Endothelial cell of umbilical vein (primary cell): ENCODE measurements around the gene TFB2M. TPM values are rescaled to one million over a fixed set of nuclear protein-coding genes. Genes with fewer than 3 reads are reported as not detected.

ENCODE experiments used
- BruUV-seq: library from RNA; stranded (reverse); fragments of 400-500 nt; replicated peaks from 2 replicates; lab custom pipeline; 2021; lab: Mats Ljungman, UMichigan
- CTCF ChIA-PET: fragments of 300-600, 350-600 bp; sonication (Branson Sonifier 250); formaldehyde crosslinking; loops from one replicate; lab custom pipeline; 2021; ENCODE audit warnings: antibody characterized with exemption, inconsistent platforms; lab: Charles Lee
- POLR2A ChIA-PET: fragments of 300-600, 350-600 bp; sonication (Branson Sonifier 250); formaldehyde crosslinking; loops from one replicate; lab custom pipeline; 2021; ENCODE audit warnings: antibody characterized with exemption, inconsistent platforms; lab: Charles Lee
- DNase-seq: peaks from one replicate; pipeline ENCODE4 v3.0.0-alpha.2; 2011; ENCODE audit warnings: low read depth, low spot score
- FAIRE-seq: peaks from 2 replicates; lab custom pipeline; 2011; peaks lifted over from hg19 to GRCh38; lab: Jason Lieb, UNC
- H2AFZ ChIP-seq: 2 replicates; pipeline ENCODE4 v1.6.0; 2012; ENCODE audit warnings: low read depth, low read length, control low read depth, inconsistent platforms
- H3K27ac ChIP-seq: 2 replicates; pipeline ENCODE4 v1.5.1; 2011; ENCODE audit warnings: low read depth, mild to moderate bottlenecking, control low read depth, low read length, moderate library complexity; ENCODE audit not compliant: insufficient read depth
- H3K27me3 ChIP-seq, 2 experiments: 2 replicates each; pipeline versions ENCODE4 v1.6.0 to v1.6.1; 2011; ENCODE audit warnings: low read length in 2 of 2, mixed read lengths in 1 of 2; ENCODE audit not compliant: control insufficient read depth in 2 of 2, insufficient read depth in 2 of 2
- H3K36me3 ChIP-seq, 2 experiments: 2 replicates in 1 of 2; 3 replicates in 1 of 2; pipeline ENCODE4 v1.5.1; 2011; ENCODE audit warnings: low read length in 2 of 2, mild to moderate bottlenecking in 1 of 2, moderate library complexity in 1 of 2; ENCODE audit not compliant: control insufficient read depth in 2 of 2, insufficient read depth in 2 of 2; ENCODE audit errors: extremely low read depth in 1 of 2
- H3K4me1 ChIP-seq: 3 replicates; pipeline ENCODE4 v1.5.1; 2011; ENCODE audit warnings: mild to moderate bottlenecking, low read length; ENCODE audit not compliant: control insufficient read depth, insufficient read depth; ENCODE audit errors: extremely low read depth
- H3K4me2 ChIP-seq: 2 replicates; pipeline ENCODE4 v1.6.1; 2011; ENCODE audit warnings: low read length, control low read depth, mixed read lengths; ENCODE audit not compliant: insufficient read depth
- H3K4me3 ChIP-seq, 3 experiments: fragments of 200-600 bp in 1 of 3; sonication (generic), shearing (Covaris generic) in 1 of 3; replicated peaks in 1 of 3; 2 replicates each; pipeline ENCODE4 v1.5.1; 2011 to 2016; ENCODE audit warnings: control low read depth in 3 of 3, low read length in 3 of 3, mild to moderate bottlenecking in 2 of 3, inconsistent platforms in 1 of 3, low read depth in 1 of 3, moderate library complexity in 1 of 3; ENCODE audit not compliant: insufficient read depth in 1 of 3
- H3K79me2 ChIP-seq: 2 replicates; pipeline ENCODE4 v1.6.0; 2012; ENCODE audit warnings: low read length, inconsistent platforms; ENCODE audit not compliant: control insufficient read depth, insufficient read depth
- H3K9ac ChIP-seq: replicated peaks from 2 replicates; pipeline ENCODE3; 2011; ENCODE audit warnings: low read length, control low read depth; ENCODE audit not compliant: insufficient read depth; ENCODE audit errors: extremely low read depth
- H3K9me1 ChIP-seq: replicated peaks from 3 replicates; pipeline ENCODE4 v1.6.0; 2011; ENCODE audit warnings: mild to moderate bottlenecking, low read length; ENCODE audit not compliant: control insufficient read depth, insufficient read depth; ENCODE audit errors: extremely low read depth
- H3K9me3 ChIP-seq: replicated peaks from 2 replicates; pipeline ENCODE4 v1.5.1; 2012; ENCODE audit warnings: low read length, inconsistent platforms; ENCODE audit not compliant: control insufficient read depth, insufficient read depth
- H4K20me1 ChIP-seq: replicated peaks from 2 replicates; pipeline ENCODE3; 2011; ENCODE audit warnings: mild to moderate bottlenecking, low read length; ENCODE audit not compliant: control insufficient read depth, insufficient read depth; ENCODE audit errors: extremely low read depth
- EZH2 ChIP-seq: IDR thresholded peaks from 2 replicates; pipeline ENCODE4 v1.6.1; 2012; ENCODE audit warnings: borderline replicate concordance, low read depth, mild to moderate bottlenecking, moderate library complexity, low read length, inconsistent platforms; ENCODE audit not compliant: severe bottlenecking
- FOS ChIP-seq: IDR thresholded peaks from 2 replicates; pipeline ENCODE4 v1.6.1; 2011; ENCODE audit warnings: mild to moderate bottlenecking, low read length, moderate library complexity, borderline replicate concordance; ENCODE audit not compliant: insufficient read depth
- GATA2 ChIP-seq: IDR thresholded peaks from 2 replicates; pipeline ENCODE4 v1.7.0; 2011; ENCODE audit warnings: low read depth, mild to moderate bottlenecking, moderate library complexity, mixed read lengths, low read length; ENCODE audit not compliant: insufficient read length, insufficient read depth
- JUN ChIP-seq: IDR thresholded peaks from 2 replicates; pipeline ENCODE4 v1.6.1; 2011; ENCODE audit warnings: borderline replicate concordance, low read depth; ENCODE audit not compliant: insufficient read length, insufficient read depth
- MYC ChIP-seq: IDR thresholded peaks from one replicate; pipeline ENCODE4 v1.6.1; 2011; ENCODE audit warnings: mild to moderate bottlenecking, low read depth, low read length
- POLR2A ChIP-seq: IDR thresholded peaks from 2 replicates; pipeline ENCODE4 v1.6.1; 2012; ENCODE audit warnings: low read depth, mild to moderate bottlenecking, control low read depth, low read length
- POLR2AphosphoS5 ChIP-seq: IDR thresholded peaks from 2 replicates; pipeline ENCODE4 v1.6.1; 2012; ENCODE audit warnings: low read depth, mild to moderate bottlenecking, control low read depth, low read length, moderate library complexity; ENCODE audit not compliant: insufficient read depth
- dilution Hi-C: fragments of 300-500 bp; cut with MboI; formaldehyde crosslinking; loops from one replicate; pipeline ENCODE4 v1.15.0; 2019; ENCODE audit warnings: low sequenced_read_pairs; ENCODE audit not compliant: extremely low pct_ligation_motif_present
- intact Hi-C: fragments of 100-400 bp; cut with micrococcal nuclease; formaldehyde crosslinking; loops from one replicate; pipeline ENCODE4 v1.10.0; 2022
- polyA plus RNA-seq, 4 experiments: library from polyadenylated mRNA; depleted of rRNA in 3 of 4; stranded (reverse) in 3 of 4; unstranded in 1 of 4; fragments of >200 nt; gene quantifications; 2 replicates each; pipeline versions ENCODE4 v1.2.1 to v1.2.3, GENCODE V29; 2011 to 2012; ENCODE audit warnings: missing spikeins in 1 of 4
- total RNA-seq: library from RNA; stranded (reverse); gene quantifications from 2 replicates; pipeline ENCODE4 v1.2.3, GENCODE V29; 2021
- TF ChIP-seq, protein P1 (sequence below), 2 donors: IDR thresholded peaks; 1 replicate in 1 of 2; 2 replicates in 1 of 2; pipeline ENCODE4 v1.5.1; 2011; ENCODE audit warnings: low read length in 2 of 2, mild to moderate bottlenecking in 2 of 2, moderate library complexity in 2 of 2, control low read depth in 1 of 2, inconsistent platforms in 1 of 2, low read depth in 1 of 2; ENCODE audit not compliant: insufficient read depth in 1 of 2; ENCODE audit errors: extremely low read depth in 1 of 2
- TF ChIP-seq, protein P2 (sequence below): IDR thresholded peaks from 2 replicates; pipeline ENCODE4 v1.6.1; 2011; ENCODE audit not compliant: insufficient read depth, insufficient read length

TFB2M gene
- total and polyA plus RNA-seq, 2 donors (not counting 3 experiments of a cell fraction or from before 2014, with no cell fraction given): 8.4 to 14.8 TPM

DNA sequence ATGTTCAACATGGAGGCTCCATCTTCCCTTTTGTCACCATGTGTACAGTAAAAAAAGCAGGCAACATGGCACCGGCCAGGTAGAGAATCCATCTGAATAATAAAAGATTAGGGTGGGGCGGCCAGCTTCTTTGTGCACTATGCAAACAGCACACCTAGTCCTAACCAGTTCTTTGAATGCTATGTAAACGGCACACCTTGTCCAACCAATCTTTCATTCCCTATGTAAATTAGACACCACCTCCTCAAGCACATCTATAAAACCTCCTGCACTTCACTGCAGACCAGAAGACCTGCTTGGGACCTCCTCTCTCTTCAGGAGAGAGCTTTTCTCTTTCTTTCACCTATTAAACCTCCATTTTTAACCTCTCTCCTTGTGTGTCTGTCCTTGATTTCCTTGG, 28.2 kb downstream of the TFB2M start:
- Histone ChIP-seq H3K9me1 (no peaks in the 10 kb centered on the region), H3K27me3 (peaks cover 1 to 8% of the 10 kb centered on the region in 2 experiments), H3K79me2 (no peaks in the 10 kb centered on the region), H3K9me3 (no peaks in the 10 kb centered on the region), H3K36me3 (peaks cover 0 to 4% of the 10 kb centered on the region in 2 experiments), H3K27ac (no peak overlapping the region), H4K20me1 (no peaks in the 10 kb centered on the region), H3K4me2 (no peak overlapping the region), H2AFZ (no peak overlapping the region), H3K9ac (no peak overlapping the region), H3K4me3 (no peak overlapping the region), H3K4me1 (no peaks in the 10 kb centered on the region)
- TF ChIP-seq, protein P1, sequence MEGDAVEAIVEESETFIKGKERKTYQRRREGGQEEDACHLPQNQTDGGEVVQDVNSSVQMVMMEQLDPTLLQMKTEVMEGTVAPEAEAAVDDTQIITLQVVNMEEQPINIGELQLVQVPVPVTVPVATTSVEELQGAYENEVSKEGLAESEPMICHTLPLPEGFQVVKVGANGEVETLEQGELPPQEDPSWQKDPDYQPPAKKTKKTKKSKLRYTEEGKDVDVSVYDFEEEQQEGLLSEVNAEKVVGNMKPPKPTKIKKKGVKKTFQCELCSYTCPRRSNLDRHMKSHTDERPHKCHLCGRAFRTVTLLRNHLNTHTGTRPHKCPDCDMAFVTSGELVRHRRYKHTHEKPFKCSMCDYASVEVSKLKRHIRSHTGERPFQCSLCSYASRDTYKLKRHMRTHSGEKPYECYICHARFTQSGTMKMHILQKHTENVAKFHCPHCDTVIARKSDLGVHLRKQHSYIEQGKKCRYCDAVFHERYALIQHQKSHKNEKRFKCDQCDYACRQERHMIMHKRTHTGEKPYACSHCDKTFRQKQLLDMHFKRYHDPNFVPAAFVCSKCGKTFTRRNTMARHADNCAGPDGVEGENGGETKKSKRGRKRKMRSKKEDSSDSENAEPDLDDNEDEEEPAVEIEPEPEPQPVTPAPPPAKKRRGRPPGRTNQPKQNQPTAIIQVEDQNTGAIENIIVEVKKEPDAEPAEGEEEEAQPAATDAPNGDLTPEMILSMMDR (IDR thresholded peaks at IDR 0.05; ENCODE audit: extremely low read depth in 1 of 2, insufficient read depth in 1 of 2, low read depth in 1 of 2, low read length in 2 of 2): no peak
- TF ChIP-seq MYC (no peak), FOS (no peak), GATA2 (no peak), POLR2AphosphoS5 (no peak), EZH2 (no peak), JUN (no peak), POLR2A (no peak)
- TF ChIP-seq, protein P2, sequence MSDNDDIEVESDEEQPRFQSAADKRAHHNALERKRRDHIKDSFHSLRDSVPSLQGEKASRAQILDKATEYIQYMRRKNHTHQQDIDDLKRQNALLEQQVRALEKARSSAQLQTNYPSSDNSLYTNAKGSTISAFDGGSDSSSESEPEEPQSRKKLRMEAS: no peak
- dilution Hi-C loops (no loop called here), intact Hi-C loops (no loop called here)
- POLR2A ChIA-PET: no interaction called here
- DNase-seq (no peak), FAIRE-seq (no peak)
- CTCF ChIA-PET: interaction anchor here (0.9 kb wide), 1 partner anchor 31 kb away, joined by 4 read pairs; the partner anchor contains the start of gene SMYD3
- no TSS peak for BruUV-seq
